ENCODE data around the gene ADRA2C.

GRCh38 chr4:3732076-3733028 lies 33.8 kb upstream of the ADRA2C start:
- TF ChIP-seq EHMT2 (IDR thresholded peaks at IDR 0.05; ENCODE audit: low read depth) (no peak), CTCF (IDR thresholded peaks at IDR 0.05) (no peak), PHF8 (IDR thresholded peaks at IDR 0.05; ENCODE audit: borderline replicate concordance, low read depth) (no peak), ELK1 (IDR thresholded peaks at IDR 0.05; ENCODE audit: low read depth, low read length) (no peak)
